Spleen (tissue), 7 donors: ENCODE measurements around the gene STON2.

Experiments
- POLR2A ChIP-seq, 3 donors: fragments of 450-650 bp; IDR thresholded peaks; one replicate each; pipeline ENCODE4 v1.5.1; 2017; ENCODE audit warnings: antibody characterized with exemption in 3 of 3, mild to moderate bottlenecking in 1 of 3
- POLR2AphosphoS5 ChIP-seq, 3 donors: sonication (generic); formaldehyde crosslinking; IDR thresholded peaks; one replicate each; pipeline ENCODE4 v1.5.1; 2017; ENCODE audit warnings: antibody characterized with exemption in 3 of 3
- TF ChIP-seq, protein P1 (sequence below), 11 experiments: fragments of 200-600 bp in 7 of 11; fragments of 450-650 bp in 4 of 11; sonication (generic) in 4 of 11; IDR thresholded peaks in 8 of 11; conservative IDR thresholded peaks in 3 of 11; 1 replicate in 7 of 11; 2 replicates in 4 of 11; pipeline versions ENCODE4 v1.4.0 to v1.8.0; 2016 to 2021; ENCODE audit warnings: antibody characterized with exemption in 11 of 11, inconsistent platforms in 4 of 11, mild to moderate bottlenecking in 1 of 11
- donor health status: DM: no; HTN: no; CAD: no; lungs with moderate emphysema.
- donor health status: DM: no; HTN: no; CAD: no.
- donor health status: DM: no; HTN: no; CAD: no.

DNA sequence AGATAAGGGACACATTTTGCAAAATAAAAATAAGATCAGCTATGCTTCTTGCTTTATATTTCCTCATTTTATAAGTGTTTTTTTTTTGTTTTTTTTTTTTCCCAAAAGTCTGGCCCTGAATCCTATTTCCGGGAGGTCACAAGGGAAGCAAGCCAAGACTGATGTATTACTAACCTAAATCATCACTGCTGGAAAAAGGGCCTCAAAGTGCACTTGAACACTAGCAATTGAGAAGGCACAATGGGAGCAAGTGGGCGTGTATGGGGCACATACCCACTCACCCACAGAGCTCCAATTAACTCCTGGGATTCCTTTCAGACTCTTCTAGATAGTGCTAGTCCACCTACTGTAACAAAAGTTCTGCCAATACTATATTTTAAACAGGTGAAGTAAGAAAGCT, 58.8 kb downstream of the STON2 start:
- TF ChIP-seq POLR2AphosphoS5 (IDR thresholded peaks at IDR 0.05) (no peak), POLR2A (IDR thresholded peaks at IDR 0.05) (no peak)
- TF ChIP-seq, protein P1, sequence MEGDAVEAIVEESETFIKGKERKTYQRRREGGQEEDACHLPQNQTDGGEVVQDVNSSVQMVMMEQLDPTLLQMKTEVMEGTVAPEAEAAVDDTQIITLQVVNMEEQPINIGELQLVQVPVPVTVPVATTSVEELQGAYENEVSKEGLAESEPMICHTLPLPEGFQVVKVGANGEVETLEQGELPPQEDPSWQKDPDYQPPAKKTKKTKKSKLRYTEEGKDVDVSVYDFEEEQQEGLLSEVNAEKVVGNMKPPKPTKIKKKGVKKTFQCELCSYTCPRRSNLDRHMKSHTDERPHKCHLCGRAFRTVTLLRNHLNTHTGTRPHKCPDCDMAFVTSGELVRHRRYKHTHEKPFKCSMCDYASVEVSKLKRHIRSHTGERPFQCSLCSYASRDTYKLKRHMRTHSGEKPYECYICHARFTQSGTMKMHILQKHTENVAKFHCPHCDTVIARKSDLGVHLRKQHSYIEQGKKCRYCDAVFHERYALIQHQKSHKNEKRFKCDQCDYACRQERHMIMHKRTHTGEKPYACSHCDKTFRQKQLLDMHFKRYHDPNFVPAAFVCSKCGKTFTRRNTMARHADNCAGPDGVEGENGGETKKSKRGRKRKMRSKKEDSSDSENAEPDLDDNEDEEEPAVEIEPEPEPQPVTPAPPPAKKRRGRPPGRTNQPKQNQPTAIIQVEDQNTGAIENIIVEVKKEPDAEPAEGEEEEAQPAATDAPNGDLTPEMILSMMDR (IDR thresholded peaks at IDR 0.05 in 8 of 11, conservative IDR thresholded peaks at IDR 0.05 in 3 of 11): no peak
